ENCODE results near the gene CLCNKA. TPM values are rescaled to one million over a fixed set of nuclear protein-coding genes. Genes with fewer than 3 reads are reported as not detected.
"Not testable (repeated sequence)": the region's sequence is repeated elsewhere in the genome, so short reads cannot be mapped to it uniquely, and the experiment has no call there.

CLCNKA gene
- total RNA-seq, 1 donor from 2014 or later: 3.2 TPM

DNA sequence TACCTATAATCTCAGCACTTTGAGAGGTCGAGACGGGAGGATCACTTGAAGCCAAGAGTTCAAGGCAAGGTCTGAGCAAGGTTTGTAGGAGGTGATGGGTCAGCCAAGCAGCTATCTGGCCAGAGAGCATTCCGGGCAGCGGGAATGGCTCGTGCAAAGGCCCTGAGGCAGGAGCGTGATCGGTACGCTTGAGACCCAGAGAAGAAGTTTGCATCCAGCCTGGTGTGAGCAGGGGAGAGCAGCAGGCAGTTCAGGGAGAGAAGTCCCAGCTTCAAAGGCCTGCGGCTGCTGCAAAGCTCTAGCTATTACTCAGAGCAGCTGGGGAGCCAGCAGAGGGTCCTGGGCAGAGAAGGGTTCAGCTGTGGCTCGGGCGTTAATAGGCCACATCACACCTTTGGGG is 22.9 kb upstream of the CLCNKA start:
- Mint-ChIP-seq H3K4me1 (no peaks in the 10 kb centered on the region), H3K36me3 (no peaks in the 10 kb centered on the region), H3K27ac (no peak overlapping the region), H3K9me3 (no peaks in the 10 kb centered on the region), H3K4me3 (no peak overlapping the region), H3K27me3 (ENCODE audit: low read depth) (peaks cover 2% of the 10 kb centered on the region)
- TF ChIP-seq, protein P1, sequence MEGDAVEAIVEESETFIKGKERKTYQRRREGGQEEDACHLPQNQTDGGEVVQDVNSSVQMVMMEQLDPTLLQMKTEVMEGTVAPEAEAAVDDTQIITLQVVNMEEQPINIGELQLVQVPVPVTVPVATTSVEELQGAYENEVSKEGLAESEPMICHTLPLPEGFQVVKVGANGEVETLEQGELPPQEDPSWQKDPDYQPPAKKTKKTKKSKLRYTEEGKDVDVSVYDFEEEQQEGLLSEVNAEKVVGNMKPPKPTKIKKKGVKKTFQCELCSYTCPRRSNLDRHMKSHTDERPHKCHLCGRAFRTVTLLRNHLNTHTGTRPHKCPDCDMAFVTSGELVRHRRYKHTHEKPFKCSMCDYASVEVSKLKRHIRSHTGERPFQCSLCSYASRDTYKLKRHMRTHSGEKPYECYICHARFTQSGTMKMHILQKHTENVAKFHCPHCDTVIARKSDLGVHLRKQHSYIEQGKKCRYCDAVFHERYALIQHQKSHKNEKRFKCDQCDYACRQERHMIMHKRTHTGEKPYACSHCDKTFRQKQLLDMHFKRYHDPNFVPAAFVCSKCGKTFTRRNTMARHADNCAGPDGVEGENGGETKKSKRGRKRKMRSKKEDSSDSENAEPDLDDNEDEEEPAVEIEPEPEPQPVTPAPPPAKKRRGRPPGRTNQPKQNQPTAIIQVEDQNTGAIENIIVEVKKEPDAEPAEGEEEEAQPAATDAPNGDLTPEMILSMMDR (IDR thresholded peaks at IDR 0.05; ENCODE audit: unreplicated experiment): no peak
- DNase-seq (ENCODE audit: low spot score in 2 of 2, unreplicated experiment in 2 of 2): no peak

DNA sequence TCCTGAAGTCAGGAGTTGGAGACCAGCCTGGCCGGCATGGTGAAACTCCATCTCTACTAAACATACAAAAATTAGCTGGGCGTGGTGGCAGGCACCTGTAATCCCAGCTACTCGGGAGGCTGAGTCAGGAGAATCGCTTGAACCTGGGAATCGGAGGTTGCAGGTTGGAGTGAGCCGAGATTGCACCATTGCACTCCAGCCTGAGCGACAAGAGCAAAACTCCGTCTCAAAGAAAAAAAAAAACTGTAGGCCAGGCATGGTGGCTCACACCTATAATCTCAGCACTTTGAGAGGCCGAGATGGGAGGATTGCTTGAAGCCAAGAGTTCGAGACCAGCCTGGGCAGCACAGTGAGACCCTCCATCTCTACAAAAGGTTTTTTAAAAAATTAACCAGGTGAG is 20.6 kb upstream of the CLCNKA start:
- H3K4me3 Mint-ChIP-seq; H3K9me3 Mint-ChIP-seq; DNase-seq (ENCODE audit: low spot score in 2 of 2, unreplicated experiment in 2 of 2); H3K27me3 Mint-ChIP-seq (ENCODE audit: low read depth); H3K27ac Mint-ChIP-seq; H3K4me1 Mint-ChIP-seq; H3K36me3 Mint-ChIP-seq: not testable (repeated sequence)

DNA sequence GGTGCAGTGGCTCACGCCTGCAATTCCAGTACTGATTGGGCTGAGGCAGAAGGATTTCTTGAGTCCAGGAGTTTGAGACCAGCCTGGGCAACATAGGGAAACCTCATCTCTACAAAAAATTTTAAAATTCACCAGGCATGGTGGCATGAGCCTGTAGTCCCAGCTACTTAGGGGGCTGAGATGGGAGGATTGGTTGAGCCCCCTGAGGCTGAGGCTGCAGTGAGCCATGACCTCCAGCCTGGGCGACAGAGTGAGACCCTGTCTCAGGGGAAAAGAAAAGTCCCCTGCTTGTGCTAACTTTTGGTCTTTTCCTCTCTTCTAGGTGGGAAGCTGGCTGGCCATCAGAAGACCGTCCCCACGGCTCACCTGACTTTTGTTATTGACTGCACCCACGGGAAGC is 16.2 kb upstream of the CLCNKA start:
- Mint-ChIP-seq H3K27me3 (ENCODE audit: low read depth) (no peaks in the 10 kb centered on the region), H3K36me3 (no peaks in the 10 kb centered on the region), H3K9me3 (no peaks in the 10 kb centered on the region), H3K4me1 (no peaks in the 10 kb centered on the region), H3K27ac (no peak overlapping the region), H3K4me3 (no peak overlapping the region)
- TF ChIP-seq, protein P1 (IDR thresholded peaks at IDR 0.05; ENCODE audit: unreplicated experiment): no peak
- no peak for DNase-seq (ENCODE audit: low spot score in 2 of 2, unreplicated experiment in 2 of 2)

DNA sequence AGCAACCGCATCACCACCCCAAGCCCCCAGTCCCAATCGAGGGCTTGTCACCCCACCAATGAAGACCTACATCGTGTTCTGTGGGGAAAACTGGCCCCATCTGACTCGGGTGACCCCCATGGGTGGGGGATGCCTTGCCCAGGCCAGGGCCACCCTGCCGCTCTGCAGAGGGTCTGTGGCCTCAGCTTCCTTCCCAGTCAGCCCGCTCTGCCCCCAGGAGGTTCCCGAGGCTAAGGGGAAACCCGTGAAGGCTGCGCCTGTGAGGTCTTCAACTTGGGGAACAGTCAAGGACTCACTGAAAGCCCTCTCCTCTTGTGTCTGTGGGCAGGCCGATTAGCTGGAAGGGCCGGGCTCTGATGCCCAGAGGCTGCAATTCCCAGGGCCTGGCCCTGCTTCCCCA is 15.8 kb upstream of the CLCNKA start:
- no peak for DNase-seq (ENCODE audit: low spot score in 2 of 2, unreplicated experiment in 2 of 2)
- TF ChIP-seq, protein P1 (IDR thresholded peaks at IDR 0.05; ENCODE audit: unreplicated experiment): no peak
- H3K27ac Mint-ChIP-seq: no peak overlapping the region
- H3K36me3 Mint-ChIP-seq: no peaks in the 10 kb centered on the region
- no peaks in the 10 kb centered on the region for H3K27me3 Mint-ChIP-seq (ENCODE audit: low read depth)
- H3K9me3 Mint-ChIP-seq: no peaks in the 10 kb centered on the region
- H3K4me1 Mint-ChIP-seq: no peaks in the 10 kb centered on the region
- no peak overlapping the region for H3K4me3 Mint-ChIP-seq

DNA sequence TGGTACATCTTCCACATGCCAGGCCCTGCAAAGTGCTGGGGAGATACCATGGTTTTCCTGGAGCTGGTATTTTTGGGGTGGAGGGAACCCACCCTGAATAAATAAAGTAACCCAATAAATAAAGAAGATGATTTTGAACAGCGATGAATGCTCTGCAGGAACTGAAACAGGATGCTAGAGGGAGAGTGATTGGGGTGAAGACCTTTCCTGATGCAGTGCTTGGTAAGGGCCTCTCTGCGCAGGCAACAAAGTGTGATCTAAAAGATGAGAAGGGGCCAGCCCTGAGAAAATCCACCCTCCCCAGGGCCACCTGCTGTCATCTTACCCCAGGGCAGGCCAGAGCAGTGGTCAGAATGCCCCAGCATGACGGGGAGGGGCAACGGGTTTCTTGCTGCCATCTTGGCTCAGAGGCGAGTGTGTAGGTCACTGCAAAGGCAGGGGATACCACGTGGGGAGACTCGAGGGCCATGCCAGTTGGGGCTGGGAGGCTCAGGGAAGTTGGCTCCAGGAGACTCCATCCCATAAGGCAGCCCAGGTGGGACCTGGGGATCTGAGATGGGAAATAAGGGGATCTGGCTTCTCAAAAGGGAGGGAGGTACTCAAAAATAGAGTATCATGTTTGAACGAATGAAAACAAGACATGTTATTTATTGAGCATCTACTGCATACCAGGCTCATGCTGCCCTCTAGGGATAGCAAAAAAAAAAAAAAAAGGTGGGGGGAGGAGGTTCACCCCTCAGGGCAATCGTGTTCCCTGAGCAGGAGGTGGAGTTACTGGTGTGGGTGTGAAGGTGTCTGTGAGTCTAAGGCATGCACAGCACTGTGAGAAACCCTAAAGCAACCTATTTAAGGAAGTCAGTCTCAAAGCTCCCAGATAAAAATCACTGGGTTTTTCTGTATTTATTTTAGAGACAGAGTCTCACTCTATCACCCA is 15.0 kb upstream of the CLCNKA start:
- no peaks in the 10 kb centered on the region for H3K27me3 Mint-ChIP-seq (ENCODE audit: low read depth)
- no peaks in the 10 kb centered on the region for H3K9me3 Mint-ChIP-seq
- no peak overlapping the region for H3K27ac Mint-ChIP-seq
- TF ChIP-seq, protein P1 (IDR thresholded peaks at IDR 0.05; ENCODE audit: unreplicated experiment): no peak
- no peaks in the 10 kb centered on the region for H3K36me3 Mint-ChIP-seq
- DNase-seq (ENCODE audit: low spot score in 2 of 2, unreplicated experiment in 2 of 2): no peak
- no peak overlapping the region for H3K4me3 Mint-ChIP-seq
- no peaks in the 10 kb centered on the region for H3K4me1 Mint-ChIP-seq

DNA sequence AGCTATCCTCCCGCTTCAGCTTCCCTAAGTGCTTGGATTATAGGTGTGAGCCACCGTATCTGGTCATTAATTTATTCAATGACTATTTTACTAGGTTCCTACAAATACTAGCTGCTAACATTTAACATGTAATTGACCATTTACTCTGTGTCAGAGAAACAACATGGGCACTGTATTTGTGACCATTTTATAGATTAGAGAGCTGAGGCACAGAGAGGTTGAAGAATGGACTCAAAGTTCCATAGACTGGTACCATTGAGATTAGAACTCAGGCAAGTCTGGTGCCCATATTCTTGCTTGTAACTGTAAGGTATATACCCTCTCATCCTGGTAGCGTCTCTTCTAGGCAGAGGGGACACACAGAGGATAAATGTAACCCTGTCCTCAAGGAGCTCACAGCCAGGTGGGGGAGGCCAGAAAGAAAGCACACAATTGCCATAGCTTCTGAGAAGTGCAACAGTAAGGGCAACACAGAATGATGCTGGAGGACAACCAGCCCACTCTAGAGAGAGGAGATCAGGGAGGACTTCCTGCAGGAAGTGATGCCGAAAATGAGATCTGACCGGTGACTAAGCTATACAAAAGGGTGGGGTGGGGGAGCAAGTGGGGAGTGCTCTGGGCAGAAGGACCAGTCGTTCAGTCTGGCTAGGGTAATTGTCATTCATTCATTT is 14.0 kb upstream of the CLCNKA start:
- Mint-ChIP-seq H3K27ac (no peak overlapping the region), H3K4me3 (no peak overlapping the region)

More for the DNA sequence above, 14.0 kb upstream of the CLCNKA start:
- Mint-ChIP-seq H3K27me3 (ENCODE audit: low read depth) (no peaks in the 10 kb centered on the region), H3K4me1 (no peaks in the 10 kb centered on the region), H3K9me3 (no peaks in the 10 kb centered on the region), H3K36me3 (no peaks in the 10 kb centered on the region)
- no peak for DNase-seq (ENCODE audit: low spot score in 2 of 2, unreplicated experiment in 2 of 2)
- TF ChIP-seq, protein P1 (IDR thresholded peaks at IDR 0.05; ENCODE audit: unreplicated experiment): no peak
